ENCODE results near the gene TTLL9.

The TTLL9 gene

GRCh38 chr20:31945319-31945718 is 74.9 kb downstream of the TTLL9 start:
- no peak for DNase-seq (ENCODE audit: low read depth in 2 of 2)

- DNase-seq (ENCODE audit: low read depth in 2 of 2), result no peak
Measured at GRCh38 chr20:31945785-31946184, 75.4 kb downstream of the TTLL9 start.

- no peak for DNase-seq (ENCODE audit: low read depth in 2 of 2)
Measured at GRCh38 chr20:31948008-31948407, 77.6 kb downstream of the TTLL9 start.

- no peak for DNase-seq (ENCODE audit: low read depth in 2 of 2)
Measured at GRCh38 chr20:31949877-31950646, 79.6 kb downstream of the TTLL9 start.

GRCh38 chr20:31951203-31951529 is 80.7 kb downstream of the TTLL9 start:
- DNase-seq (ENCODE audit: low read depth in 2 of 2), result no peak

GRCh38 chr20:31951530-31952453 is 81.4 kb downstream of the TTLL9 start, which contains the start of gene PDRG1:
Gene PDRG1 (minus strand): TSS chr20:31952046. CDS start chr20:31951961, 85 bp downstream.
- peak; percentile 91 for DNase-seq (ENCODE audit: low read depth in 2 of 2)

GRCh38 chr20:31953556-31954148 is 83.2 kb downstream of the TTLL9 start:
- no peak for DNase-seq (ENCODE audit: low read depth in 2 of 2)

- DNase-seq (ENCODE audit: low read depth in 2 of 2), result no peak
Measured at GRCh38 chr20:31954500-31954899, 84.1 kb downstream of the TTLL9 start.

GRCh38 chr20:31956556-31957526 is 86.4 kb downstream of the TTLL9 start:
- DNase-seq (ENCODE audit: low read depth in 2 of 2), result no peak

- no peak for DNase-seq (ENCODE audit: low read depth in 2 of 2)
Measured at GRCh38 chr20:31962761-31963160, 92.3 kb downstream of the TTLL9 start.

GRCh38 chr20:31963889-31964288 is 93.5 kb downstream of the TTLL9 start:
- no peak for DNase-seq (ENCODE audit: low read depth in 2 of 2)

- no peak for DNase-seq (ENCODE audit: low read depth in 2 of 2)
Measured at GRCh38 chr20:31966991-31967655, 96.7 kb downstream of the TTLL9 start.

GRCh38 chr20:31967830-31968249 is 97.4 kb downstream of the TTLL9 start, which contains the start of gene XKR7:
Gene XKR7 (plus strand): TSS chr20:31968151. CDS start chr20:31968176, 25 bp downstream.
- DNase-seq (ENCODE audit: low read depth in 2 of 2), result no peak

GRCh38 chr20:31968291-31969126 is 98.1 kb downstream of the TTLL9 start:
- DNase-seq (ENCODE audit: low read depth in 2 of 2), result peak; percentile 32 to 46

- no peak for DNase-seq (ENCODE audit: low read depth in 2 of 2)
Measured at GRCh38 chr20:31969991-31970390, 99.6 kb downstream of the TTLL9 start.

GRCh38 chr20:31972471-31973021 is 102.1 kb downstream of the TTLL9 start:
- DNase-seq (ENCODE audit: low read depth in 2 of 2), result no peak

GRCh38 chr20:31974296-31974695 is 103.9 kb downstream of the TTLL9 start:
- DNase-seq (ENCODE audit: low read depth in 2 of 2), result no peak

- DNase-seq (ENCODE audit: low read depth in 2 of 2), result no peak
Measured at GRCh38 chr20:31974951-31975487, 104.6 kb downstream of the TTLL9 start.

- DNase-seq (ENCODE audit: low read depth in 2 of 2), result no peak
Measured at GRCh38 chr20:31975874-31976273, 105.4 kb downstream of the TTLL9 start.
